HEK293 (cell line): ENCODE data around the gene SLC2A4RG.

ENCODE experiments used
- CTCF ChIA-PET: fragments of 350-600 bp; formaldehyde crosslinking; extraction: SDS; loops from one replicate; lab custom pipeline; 2021; ENCODE audit warnings: antibody characterized with exemption; lab: Yijun Ruan, JAX
- POLR2A ChIA-PET: fragments of 300-600 bp; formaldehyde crosslinking; extraction: SDS; loops from one replicate; lab custom pipeline; 2020; ENCODE audit warnings: antibody characterized with exemption, inconsistent platforms; lab: Yijun Ruan, JAX
- H3K27ac ChIP-seq: fragments of 200-500 bp; sonication (Bioruptor generic); 2 replicates; pipeline ENCODE4 v1.5.1; 2014; ENCODE audit warnings: low read depth, low read length, control low read depth, inconsistent platforms; ENCODE audit errors: extremely low read depth
- H3K36me3 ChIP-seq, 2 experiments: fragments of 200-500 bp in 1 of 2; sonication (Bioruptor generic) in 1 of 2; 1 replicate in 1 of 2; 2 replicates in 1 of 2; pipeline ENCODE4 v1.5.1; 2014 to 2017; ENCODE audit warnings: inconsistent platforms in 2 of 2, low read length in 2 of 2; ENCODE audit not compliant: control insufficient read depth in 2 of 2, insufficient read depth in 1 of 2
- H3K4me1 ChIP-seq: fragments of 200-500 bp; sonication (Bioruptor generic); 2 replicates; pipeline ENCODE4 v1.5.1; 2014; ENCODE audit warnings: mild to moderate bottlenecking, low read length, inconsistent platforms; ENCODE audit not compliant: control insufficient read depth, insufficient read depth
- H3K4me3 ChIP-seq: 2 replicates; pipeline ENCODE4 v1.5.1; 2011; ENCODE audit warnings: low read depth, mild to moderate bottlenecking, control low read depth, low read length, moderate library complexity
- H3K9me3 ChIP-seq: fragments of 200-500 bp; sonication (Bioruptor generic); 2 replicates; pipeline ENCODE4 v1.5.1; 2014; ENCODE audit warnings: low read depth, low read length, inconsistent platforms; ENCODE audit not compliant: control insufficient read depth, insufficient read depth
- BCL11A ChIP-seq: fragments of 450-650 bp; formaldehyde crosslinking; IDR thresholded peaks from 2 replicates; pipeline ENCODE4 v1.5.1; 2016; ENCODE audit warnings: low read depth, missing biosample characterization, missing genetic modification characterization
- FEZF1 ChIP-seq: fragments of 450-650 bp; formaldehyde crosslinking; IDR thresholded peaks from 2 replicates; pipeline ENCODE4 v1.5.1; 2016; ENCODE audit warnings: missing biosample characterization, missing genetic modification characterization
- GLI2 ChIP-seq: fragments of 450-650 bp; formaldehyde crosslinking; IDR thresholded peaks from 2 replicates; pipeline ENCODE4; 2017; ENCODE audit warnings: missing biosample characterization, missing genetic modification characterization, low read depth, borderline replicate concordance
- GLI4 ChIP-seq: fragments of 450-650 bp; formaldehyde crosslinking; IDR thresholded peaks from 2 replicates; pipeline ENCODE4 v1.5.1; 2016; ENCODE audit warnings: missing biosample characterization, missing genetic modification characterization
- KLF8 ChIP-seq: fragments of 450-650 bp; formaldehyde crosslinking; IDR thresholded peaks from 2 replicates; pipeline ENCODE4 v1.5.1; 2016; ENCODE audit warnings: missing biosample characterization, missing genetic modification characterization
- SCRT2 ChIP-seq: fragments of 450-650 bp; formaldehyde crosslinking; IDR thresholded peaks from 2 replicates; pipeline ENCODE4 v1.5.1; 2016; ENCODE audit warnings: missing biosample characterization, missing genetic modification characterization
- SP2 ChIP-seq: fragments of 450-650 bp; formaldehyde crosslinking; IDR thresholded peaks from 2 replicates; pipeline ENCODE4 v1.5.1; 2016; ENCODE audit warnings: missing biosample characterization, missing genetic modification characterization
- ZFHX2 ChIP-seq: fragments of 450-650 bp; formaldehyde crosslinking; conservative IDR thresholded peaks from 2 replicates; pipeline ENCODE4 v1.5.1; 2016; ENCODE audit warnings: missing biosample characterization, missing genetic modification characterization
- ZNF114 ChIP-seq: fragments of 450-650 bp; formaldehyde crosslinking; IDR thresholded peaks from 2 replicates; pipeline ENCODE4 v1.5.0; 2017; ENCODE audit warnings: missing biosample characterization, missing genetic modification characterization
- ZNF132 ChIP-seq: fragments of 450-650 bp; formaldehyde crosslinking; IDR thresholded peaks from 2 replicates; pipeline ENCODE4 v1.5.1; 2017; ENCODE audit warnings: missing biosample characterization, missing genetic modification characterization, borderline replicate concordance
- ZNF335 ChIP-seq: fragments of 450-650 bp; formaldehyde crosslinking; conservative IDR thresholded peaks from 2 replicates; pipeline ENCODE4 v1.5.1; 2016; ENCODE audit warnings: missing biosample characterization, missing genetic modification characterization
- ZNF341 ChIP-seq: fragments of 450-650 bp; formaldehyde crosslinking; IDR thresholded peaks from 2 replicates; pipeline ENCODE4; 2016; ENCODE audit warnings: low read depth, missing biosample characterization, missing genetic modification characterization
- ZNF37A ChIP-seq: fragments of 450-650 bp; IDR thresholded peaks from 2 replicates; pipeline ENCODE4 v1.5.1; 2018; ENCODE audit warnings: missing biosample characterization, missing genetic modification characterization
- ZNF561 ChIP-seq: fragments of 450-650 bp; IDR thresholded peaks from 2 replicates; pipeline ENCODE4 v1.5.1; 2018; ENCODE audit warnings: missing biosample characterization, missing genetic modification characterization, borderline replicate concordance
- TF ChIP-seq, protein P1 (sequence below): fragments of 450-650 bp; formaldehyde crosslinking; IDR thresholded peaks from 2 replicates; pipeline ENCODE4 v1.5.1; 2016; ENCODE audit warnings: missing biosample characterization, missing genetic modification characterization
- TF ChIP-seq, protein P2 (sequence below): fragments of 450-650 bp; formaldehyde crosslinking; IDR thresholded peaks from 2 replicates; pipeline ENCODE4 v1.5.1; 2016; ENCODE audit warnings: missing biosample characterization, missing genetic modification characterization
- TF ChIP-seq, protein P3 (sequence below): fragments of 450-650 bp; formaldehyde crosslinking; conservative IDR thresholded peaks from 2 replicates; pipeline ENCODE4 v1.5.1; 2016; ENCODE audit warnings: low read depth, missing biosample characterization, missing genetic modification characterization
- TF ChIP-seq, protein P4 (sequence below): fragments of 450-650 bp; formaldehyde crosslinking; IDR thresholded peaks from 2 replicates; pipeline ENCODE4 v1.5.1; 2017; ENCODE audit warnings: missing biosample characterization, missing genetic modification characterization
- TF ChIP-seq, protein P5 (sequence below): fragments of 450-650 bp; formaldehyde crosslinking; IDR thresholded peaks from 2 replicates; pipeline ENCODE4 v1.5.1; 2016; ENCODE audit warnings: missing biosample characterization, missing genetic modification characterization

Gene SLC2A4RG

DNA sequence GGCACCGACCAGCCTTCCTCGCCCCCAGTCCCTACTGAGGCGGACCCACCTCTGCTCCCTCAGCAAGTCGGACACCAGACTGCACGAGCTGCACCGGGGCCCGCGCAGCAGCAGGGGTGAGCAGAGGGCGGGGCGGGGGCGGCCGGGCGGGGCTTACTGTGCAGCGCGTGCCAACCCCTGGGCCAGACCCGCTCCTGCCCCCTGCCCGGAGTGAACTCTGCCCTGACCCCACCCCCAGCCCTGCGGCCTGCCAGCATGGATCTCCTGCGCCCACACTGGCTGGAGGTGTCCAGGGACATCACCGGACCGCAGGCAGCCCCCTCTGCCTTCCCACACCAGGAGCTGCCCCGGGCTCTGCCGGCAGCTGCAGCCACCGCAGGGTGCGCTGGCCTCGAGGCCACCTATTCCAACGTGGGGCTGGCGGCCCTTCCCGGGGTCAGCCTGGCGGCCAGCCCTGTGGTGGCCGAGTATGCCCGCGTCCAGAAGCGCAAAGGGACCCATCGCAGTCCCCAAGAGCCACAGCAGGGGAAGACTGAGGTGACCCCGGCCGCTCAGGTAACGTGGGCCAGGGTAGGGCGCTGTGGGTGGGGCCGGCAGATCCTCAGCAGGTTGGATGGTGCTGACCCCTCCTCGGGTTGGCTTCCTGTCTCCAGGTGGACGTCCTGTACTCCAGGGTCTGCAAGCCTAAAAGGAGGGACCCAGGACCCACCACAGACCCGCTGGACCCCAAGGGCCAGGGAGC, 1.5 kb upstream of the SLC2A4RG start:
- Histone ChIP-seq H3K9me3 (no peaks in the 10 kb centered on the region), H3K4me1 (no peaks in the 10 kb centered on the region; the same call in 1 of the 2 replicates), H3K4me3 (no peak overlapping the region), H3K27ac (no peak overlapping the region), H3K36me3 (peaks cover 0 to 59% of the 10 kb centered on the region in 2 experiments; a peak in 2 of 3 replicates)
- ChIA-PET CTCF (interaction anchor here (0.6 kb wide), 1 partner anchor 32 kb away, joined by 3 read pairs; no protein-coding TSS in a partner anchor), POLR2A (no interaction called here)
- TF ChIP-seq KLF8 (tag by site-specific recombination): peak; percentile 24; the same call in 1 of the 2 replicates
- TF ChIP-seq ZNF132 (tag by site-specific recombination): no peak

DNA sequence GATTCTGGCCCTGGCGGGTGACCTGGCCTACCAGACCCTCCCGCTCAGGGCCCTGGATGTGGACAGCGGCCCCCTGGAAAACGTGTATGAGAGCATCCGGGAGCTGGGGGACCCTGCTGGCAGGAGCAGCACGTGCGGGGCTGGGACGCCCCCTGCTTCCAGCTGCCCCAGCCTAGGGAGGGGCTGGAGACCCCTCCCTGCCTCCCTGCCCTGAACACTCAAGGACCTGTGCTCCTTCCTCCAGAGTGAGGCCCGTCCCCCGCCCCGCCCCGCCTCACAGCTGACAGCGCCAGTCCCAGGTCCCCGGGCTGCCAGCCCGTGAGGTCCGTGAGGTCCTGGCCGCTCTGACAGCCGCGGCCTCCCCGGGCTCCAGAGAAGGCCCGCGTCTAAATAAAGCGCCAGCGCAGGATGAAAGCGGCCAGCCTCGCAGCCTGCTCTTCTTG, 868 bp upstream of the SLC2A4RG start:
- POLR2A ChIA-PET: no interaction called here
- H3K27ac ChIP-seq: peak overlapping the region; percentile 49; the same call in 1 of the 2 replicates
- H3K4me3 ChIP-seq: no peak overlapping the region
- peaks cover 4 to 59% of the 10 kb centered on the region in 2 experiments; a peak in 2 of 3 replicates for H3K36me3 ChIP-seq
- H3K4me1 ChIP-seq: no peaks in the 10 kb centered on the region; the same call in 1 of the 2 replicates
- no peaks in the 10 kb centered on the region for H3K9me3 ChIP-seq
- TF ChIP-seq, protein P1, sequence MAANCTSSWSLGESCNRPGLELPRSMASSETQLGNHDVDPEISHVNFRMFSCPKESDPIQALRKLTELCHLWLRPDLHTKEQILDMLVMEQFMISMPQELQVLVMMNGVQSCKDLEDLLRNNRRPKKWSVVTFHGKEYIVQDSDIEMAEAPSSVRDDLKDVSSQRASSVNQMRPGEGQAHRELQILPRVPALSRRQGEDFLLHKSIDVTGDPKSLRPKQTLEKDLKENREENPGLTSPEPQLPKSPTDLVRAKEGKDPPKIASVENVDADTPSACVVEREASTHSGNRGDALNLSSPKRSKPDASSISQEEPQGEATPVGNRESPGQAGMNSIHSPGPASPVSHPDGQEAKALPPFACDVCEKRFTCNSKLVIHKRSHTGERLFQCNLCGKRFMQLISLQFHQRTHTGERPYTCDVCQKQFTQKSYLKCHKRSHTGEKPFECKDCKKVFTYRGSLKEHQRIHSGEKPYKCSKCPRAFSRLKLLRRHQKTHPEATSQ (tag by site-specific recombination): no peak
- TF ChIP-seq, protein P2, sequence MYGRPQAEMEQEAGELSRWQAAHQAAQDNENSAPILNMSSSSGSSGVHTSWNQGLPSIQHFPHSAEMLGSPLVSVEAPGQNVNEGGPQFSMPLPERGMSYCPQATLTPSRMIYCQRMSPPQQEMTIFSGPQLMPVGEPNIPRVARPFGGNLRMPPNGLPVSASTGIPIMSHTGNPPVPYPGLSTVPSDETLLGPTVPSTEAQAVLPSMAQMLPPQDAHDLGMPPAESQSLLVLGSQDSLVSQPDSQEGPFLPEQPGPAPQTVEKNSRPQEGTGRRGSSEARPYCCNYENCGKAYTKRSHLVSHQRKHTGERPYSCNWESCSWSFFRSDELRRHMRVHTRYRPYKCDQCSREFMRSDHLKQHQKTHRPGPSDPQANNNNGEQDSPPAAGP (tag by site-specific recombination): peak; percentile 43; the same call in 1 of the 2 replicates
- TF ChIP-seq, all 188 proteins: peak for 1
- CTCF ChIA-PET: interaction anchor here (0.6 kb wide), 1 partner anchor 33 kb away, joined by 3 read pairs; no protein-coding TSS in a partner anchor

DNA sequence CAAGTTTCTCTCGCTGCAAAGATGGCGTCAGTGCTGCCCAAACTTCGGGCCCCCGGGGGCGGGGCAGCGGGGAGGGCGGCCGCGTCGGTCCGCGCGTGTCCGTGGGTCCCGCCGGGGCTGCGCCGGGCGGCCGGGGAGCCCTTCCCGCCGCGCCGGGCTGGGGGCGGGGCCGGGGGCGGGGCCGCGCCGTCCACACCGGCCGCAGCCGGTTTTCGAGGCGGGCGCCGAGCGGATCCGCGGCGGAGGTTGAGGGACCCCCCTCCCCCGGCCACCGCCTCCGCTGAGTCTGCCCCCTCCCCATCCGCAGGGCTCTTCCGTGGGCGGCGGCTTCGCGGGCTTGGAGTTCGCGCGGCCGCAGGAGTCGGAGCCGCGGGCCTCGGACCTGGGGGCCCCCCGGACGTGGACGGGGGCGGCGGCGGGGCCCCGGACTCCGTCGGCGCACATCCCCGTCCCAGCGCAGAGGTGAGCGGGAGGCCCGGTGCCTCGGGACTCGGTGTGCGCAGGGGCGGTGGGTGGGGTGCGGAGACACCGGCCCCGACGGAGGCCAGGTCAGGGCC, 572 bp downstream of the SLC2A4RG start:
- Histone ChIP-seq H3K27ac (peak overlapping the region; percentile 79), H3K4me3 (peak overlapping the region; percentile 54), H3K4me1 (no peaks in the 10 kb centered on the region; the same call in 1 of the 2 replicates), H3K9me3 (no peaks in the 10 kb centered on the region), H3K36me3 (peaks cover 4 to 47% of the 10 kb centered on the region in 2 experiments; a peak in 1 of 3 replicates)
- ChIA-PET CTCF (interaction anchor here (0.8 kb wide), 1 partner anchor 204 kb away, joined by 3 read pairs; no protein-coding TSS in a partner anchor), POLR2A (interaction anchor here (0.6 to 1.6 kb wide), 8 partner anchors 10 to 240 kb away, joined by 3 to 13 read pairs (median 6); partner anchors contain the start of genes ARFRP1, PRPF6, TPD52L2 and ZGPAT)
- TF ChIP-seq, protein P3, sequence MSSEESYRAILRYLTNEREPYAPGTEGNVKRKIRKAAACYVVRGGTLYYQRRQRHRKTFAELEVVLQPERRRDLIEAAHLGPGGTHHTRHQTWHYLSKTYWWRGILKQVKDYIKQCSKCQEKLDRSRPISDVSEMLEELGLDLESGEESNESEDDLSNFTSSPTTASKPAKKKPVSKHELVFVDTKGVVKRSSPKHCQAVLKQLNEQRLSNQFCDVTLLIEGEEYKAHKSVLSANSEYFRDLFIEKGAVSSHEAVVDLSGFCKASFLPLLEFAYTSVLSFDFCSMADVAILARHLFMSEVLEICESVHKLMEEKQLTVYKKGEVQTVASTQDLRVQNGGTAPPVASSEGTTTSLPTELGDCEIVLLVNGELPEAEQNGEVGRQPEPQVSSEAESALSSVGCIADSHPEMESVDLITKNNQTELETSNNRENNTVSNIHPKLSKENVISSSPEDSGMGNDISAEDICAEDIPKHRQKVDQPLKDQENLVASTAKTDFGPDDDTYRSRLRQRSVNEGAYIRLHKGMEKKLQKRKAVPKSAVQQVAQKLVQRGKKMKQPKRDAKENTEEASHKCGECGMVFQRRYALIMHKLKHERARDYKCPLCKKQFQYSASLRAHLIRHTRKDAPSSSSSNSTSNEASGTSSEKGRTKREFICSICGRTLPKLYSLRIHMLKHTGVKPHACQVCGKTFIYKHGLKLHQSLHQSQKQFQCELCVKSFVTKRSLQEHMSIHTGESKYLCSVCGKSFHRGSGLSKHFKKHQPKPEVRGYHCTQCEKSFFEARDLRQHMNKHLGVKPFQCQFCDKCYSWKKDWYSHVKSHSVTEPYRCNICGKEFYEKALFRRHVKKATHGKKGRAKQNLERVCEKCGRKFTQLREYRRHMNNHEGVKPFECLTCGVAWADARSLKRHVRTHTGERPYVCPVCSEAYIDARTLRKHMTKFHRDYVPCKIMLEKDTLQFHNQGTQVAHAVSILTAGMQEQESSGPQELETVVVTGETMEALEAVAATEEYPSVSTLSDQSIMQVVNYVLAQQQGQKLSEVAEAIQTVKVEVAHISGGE: 0 out of 2 replicates have a peak, but pooled peaks have one; percentile 2
- TF ChIP-seq SCRT2 (no peak), ZNF114 (tag by site-specific recombination) (no peak), ZFHX2 (tag by site-specific recombination) (peak; percentile 82), ZNF335 (tag by site-specific recombination) (no peak), GLI2 (no peak), ZNF37A (tag by site-specific recombination) (no peak), ZNF341 (tag by site-specific recombination) (no peak), ZNF561 (tag by site-specific recombination) (peak; percentile 67), BCL11A (tag by site-specific recombination) (no peak), FEZF1 (tag by site-specific recombination) (no peak), SP2 (tag by site-specific recombination) (peak; percentile 21; the same call in 1 of the 2 replicates), GLI4 (tag by site-specific recombination) (no peak)
- TF ChIP-seq, protein P4, sequence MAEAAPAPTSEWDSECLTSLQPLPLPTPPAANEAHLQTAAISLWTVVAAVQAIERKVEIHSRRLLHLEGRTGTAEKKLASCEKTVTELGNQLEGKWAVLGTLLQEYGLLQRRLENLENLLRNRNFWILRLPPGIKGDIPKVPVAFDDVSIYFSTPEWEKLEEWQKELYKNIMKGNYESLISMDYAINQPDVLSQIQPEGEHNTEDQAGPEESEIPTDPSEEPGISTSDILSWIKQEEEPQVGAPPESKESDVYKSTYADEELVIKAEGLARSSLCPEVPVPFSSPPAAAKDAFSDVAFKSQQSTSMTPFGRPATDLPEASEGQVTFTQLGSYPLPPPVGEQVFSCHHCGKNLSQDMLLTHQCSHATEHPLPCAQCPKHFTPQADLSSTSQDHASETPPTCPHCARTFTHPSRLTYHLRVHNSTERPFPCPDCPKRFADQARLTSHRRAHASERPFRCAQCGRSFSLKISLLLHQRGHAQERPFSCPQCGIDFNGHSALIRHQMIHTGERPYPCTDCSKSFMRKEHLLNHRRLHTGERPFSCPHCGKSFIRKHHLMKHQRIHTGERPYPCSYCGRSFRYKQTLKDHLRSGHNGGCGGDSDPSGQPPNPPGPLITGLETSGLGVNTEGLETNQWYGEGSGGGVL: peak; percentile 37; the same call in 1 of the 2 replicates
- TF ChIP-seq, protein P5, sequence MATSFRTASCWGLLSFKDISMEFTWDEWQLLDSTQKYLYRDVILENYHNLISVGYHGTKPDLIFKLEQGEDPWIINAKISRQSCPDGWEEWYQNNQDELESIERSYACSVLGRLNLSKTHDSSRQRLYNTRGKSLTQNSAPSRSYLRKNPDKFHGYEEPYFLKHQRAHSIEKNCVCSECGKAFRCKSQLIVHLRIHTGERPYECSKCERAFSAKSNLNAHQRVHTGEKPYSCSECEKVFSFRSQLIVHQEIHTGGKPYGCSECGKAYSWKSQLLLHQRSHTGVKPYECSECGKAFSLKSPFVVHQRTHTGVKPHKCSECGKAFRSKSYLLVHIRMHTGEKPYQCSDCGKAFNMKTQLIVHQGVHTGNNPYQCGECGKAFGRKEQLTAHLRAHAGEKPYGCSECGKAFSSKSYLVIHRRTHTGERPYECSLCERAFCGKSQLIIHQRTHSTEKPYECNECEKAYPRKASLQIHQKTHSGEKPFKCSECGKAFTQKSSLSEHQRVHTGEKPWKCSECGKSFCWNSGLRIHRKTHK (tag by site-specific recombination): no peak
